Measurements from ENCODE around the gene COL11A2. TPM values are rescaled to one million over a fixed set of nuclear protein-coding genes. Genes with fewer than 3 reads are reported as not detected.

COL11A2 gene
- total RNA-seq, 1 donor from 2014 or later = 3.3 TPM

- DNase-seq (ENCODE audit: extremely low spot score, unreplicated experiment) = no peak
- Mint-ChIP-seq H3K4me1 (ENCODE audit: unreplicated experiment) (no peaks in the 10 kb centered on the region), H3K27me3 (ENCODE audit: unreplicated experiment) (peaks cover 79% of the 10 kb centered on the region), H3K4me3 (ENCODE audit: unreplicated experiment) (no peak overlapping the region), H3K27ac (ENCODE audit: unreplicated experiment) (no peak overlapping the region), H3K36me3 (ENCODE audit: unreplicated experiment) (no peaks in the 10 kb centered on the region), H3K9me3 (ENCODE audit: unreplicated experiment) (no peaks in the 10 kb centered on the region)
- TF ChIP-seq CTCF (IDR thresholded peaks at IDR 0.05) = no peak
Observed at GRCh38 chr6:33132081-33132524, 60.2 kb downstream of the COL11A2 start.

- no peak for TF ChIP-seq CTCF (IDR thresholded peaks at IDR 0.05)
- Mint-ChIP-seq H3K9me3 (ENCODE audit: unreplicated experiment) (peaks cover 9% of the 10 kb centered on the region), H3K36me3 (ENCODE audit: unreplicated experiment) (no peaks in the 10 kb centered on the region), H3K4me3 (ENCODE audit: unreplicated experiment) (no peak overlapping the region), H3K27ac (ENCODE audit: unreplicated experiment) (no peak overlapping the region), H3K27me3 (ENCODE audit: unreplicated experiment) (peaks cover 76% of the 10 kb centered on the region), H3K4me1 (ENCODE audit: unreplicated experiment) (no peaks in the 10 kb centered on the region)
- DNase-seq (ENCODE audit: extremely low spot score, unreplicated experiment) = no peak
Observed at GRCh38 chr6:33128318-33128717, 63.9 kb downstream of the COL11A2 start.

GRCh38 chr6:33126101-33126714 is 66.1 kb downstream of the COL11A2 start:
- H3K27me3 Mint-ChIP-seq (ENCODE audit: unreplicated experiment) = peaks cover 81% of the 10 kb centered on the region
- H3K9me3 Mint-ChIP-seq (ENCODE audit: unreplicated experiment) = peaks cover 9% of the 10 kb centered on the region
- TF ChIP-seq CTCF (IDR thresholded peaks at IDR 0.05) = peak; percentile 54
- H3K36me3 Mint-ChIP-seq (ENCODE audit: unreplicated experiment) = no peaks in the 10 kb centered on the region
- no peaks in the 10 kb centered on the region for H3K4me1 Mint-ChIP-seq (ENCODE audit: unreplicated experiment)
- H3K27ac Mint-ChIP-seq (ENCODE audit: unreplicated experiment) = no peak overlapping the region
- H3K4me3 Mint-ChIP-seq (ENCODE audit: unreplicated experiment) = no peak overlapping the region
- no peak for DNase-seq (ENCODE audit: extremely low spot score, unreplicated experiment)

- TF ChIP-seq CTCF (IDR thresholded peaks at IDR 0.05) = no peak
- H3K4me3 Mint-ChIP-seq (ENCODE audit: unreplicated experiment) = no peak overlapping the region
- no peaks in the 10 kb centered on the region for H3K36me3 Mint-ChIP-seq (ENCODE audit: unreplicated experiment)
- no peak for DNase-seq (ENCODE audit: extremely low spot score, unreplicated experiment)
- H3K27me3 Mint-ChIP-seq (ENCODE audit: unreplicated experiment) = peaks cover 80% of the 10 kb centered on the region
- H3K4me1 Mint-ChIP-seq (ENCODE audit: unreplicated experiment) = no peaks in the 10 kb centered on the region
- peaks cover 9% of the 10 kb centered on the region for H3K9me3 Mint-ChIP-seq (ENCODE audit: unreplicated experiment)
- H3K27ac Mint-ChIP-seq (ENCODE audit: unreplicated experiment) = no peak overlapping the region
Observed at GRCh38 chr6:33124947-33125346, 67.3 kb downstream of the COL11A2 start.

GRCh38 chr6:33124525-33124901 is 67.8 kb downstream of the COL11A2 start:
- Mint-ChIP-seq H3K27ac (ENCODE audit: unreplicated experiment) (no peak overlapping the region), H3K4me1 (ENCODE audit: unreplicated experiment) (no peaks in the 10 kb centered on the region), H3K36me3 (ENCODE audit: unreplicated experiment) (no peaks in the 10 kb centered on the region), H3K4me3 (ENCODE audit: unreplicated experiment) (no peak overlapping the region), H3K9me3 (ENCODE audit: unreplicated experiment) (peaks cover 9% of the 10 kb centered on the region), H3K27me3 (ENCODE audit: unreplicated experiment) (peaks cover 79% of the 10 kb centered on the region)
- no peak for TF ChIP-seq CTCF (IDR thresholded peaks at IDR 0.05)
- DNase-seq (ENCODE audit: extremely low spot score, unreplicated experiment) = no peak
